ENCODE results near the gene DAND5.
A peak's percentile ranks its signal among the peaks of the same experiment; 100 is the strongest.

Gene DAND5

DNA sequence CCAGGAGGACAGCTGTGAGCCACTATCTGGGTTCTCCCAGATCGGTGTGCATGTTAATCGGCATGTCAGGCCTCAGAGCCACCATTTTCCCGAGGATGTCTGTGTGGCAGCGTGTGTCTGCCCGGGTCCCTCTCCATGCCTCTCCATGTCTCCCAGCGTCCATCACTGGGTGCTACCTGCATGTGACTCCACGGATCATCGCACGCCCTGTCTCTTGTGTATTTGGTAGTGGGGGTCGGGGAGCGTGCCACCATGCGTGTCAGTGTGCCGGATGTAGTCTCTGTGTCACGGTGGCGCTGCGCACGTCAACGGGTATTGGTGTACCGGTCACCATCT, 31.8 kb downstream of the DAND5 start:
- TF ChIP-seq, protein P1, sequence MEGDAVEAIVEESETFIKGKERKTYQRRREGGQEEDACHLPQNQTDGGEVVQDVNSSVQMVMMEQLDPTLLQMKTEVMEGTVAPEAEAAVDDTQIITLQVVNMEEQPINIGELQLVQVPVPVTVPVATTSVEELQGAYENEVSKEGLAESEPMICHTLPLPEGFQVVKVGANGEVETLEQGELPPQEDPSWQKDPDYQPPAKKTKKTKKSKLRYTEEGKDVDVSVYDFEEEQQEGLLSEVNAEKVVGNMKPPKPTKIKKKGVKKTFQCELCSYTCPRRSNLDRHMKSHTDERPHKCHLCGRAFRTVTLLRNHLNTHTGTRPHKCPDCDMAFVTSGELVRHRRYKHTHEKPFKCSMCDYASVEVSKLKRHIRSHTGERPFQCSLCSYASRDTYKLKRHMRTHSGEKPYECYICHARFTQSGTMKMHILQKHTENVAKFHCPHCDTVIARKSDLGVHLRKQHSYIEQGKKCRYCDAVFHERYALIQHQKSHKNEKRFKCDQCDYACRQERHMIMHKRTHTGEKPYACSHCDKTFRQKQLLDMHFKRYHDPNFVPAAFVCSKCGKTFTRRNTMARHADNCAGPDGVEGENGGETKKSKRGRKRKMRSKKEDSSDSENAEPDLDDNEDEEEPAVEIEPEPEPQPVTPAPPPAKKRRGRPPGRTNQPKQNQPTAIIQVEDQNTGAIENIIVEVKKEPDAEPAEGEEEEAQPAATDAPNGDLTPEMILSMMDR (IDR thresholded peaks at IDR 0.05; ENCODE audit: control insufficient read depth, extremely low read depth, insufficient read depth) = no peak
- peak overlapping the region; percentile 48 for H3K4me3 ChIP-seq (ENCODE audit: low read depth, low read length)
- no peak for DNase-seq (ENCODE audit: low read depth)

DNA sequence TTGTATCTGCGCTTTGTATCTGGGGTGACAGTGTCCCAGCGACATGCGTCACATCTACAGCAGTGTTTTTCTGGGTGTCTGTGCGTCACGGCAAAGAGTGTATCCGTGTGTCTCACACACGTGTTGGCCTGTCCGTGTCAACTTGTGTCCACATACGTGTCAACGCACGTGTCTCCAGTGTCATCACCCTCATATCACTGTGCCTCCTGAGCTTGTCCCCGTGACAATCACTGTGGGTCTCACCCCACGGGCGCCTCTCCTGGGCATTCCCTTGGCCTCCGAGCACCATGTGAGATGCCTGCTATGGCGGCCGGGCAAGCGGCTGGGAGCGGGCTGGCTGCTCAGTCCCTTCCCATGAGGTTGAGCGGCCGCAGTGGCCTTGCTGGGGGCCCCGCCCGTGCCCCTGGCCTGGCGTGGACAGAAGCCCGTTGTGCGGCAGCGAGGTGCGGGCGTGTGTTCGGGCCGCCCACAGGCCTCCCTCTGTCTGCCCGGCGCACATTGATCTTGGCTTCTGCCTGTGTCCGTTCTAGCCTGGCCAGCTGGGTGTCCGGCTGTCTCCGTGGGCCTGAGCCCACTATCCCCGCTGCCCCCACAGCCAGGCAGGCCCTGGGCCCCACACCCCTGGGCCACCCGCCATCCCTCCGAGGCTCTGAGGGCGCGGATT, 32.3 kb downstream of the DAND5 start:
- TF ChIP-seq, protein P1 (IDR thresholded peaks at IDR 0.05; ENCODE audit: control insufficient read depth, extremely low read depth, insufficient read depth) = no peak

DNA sequence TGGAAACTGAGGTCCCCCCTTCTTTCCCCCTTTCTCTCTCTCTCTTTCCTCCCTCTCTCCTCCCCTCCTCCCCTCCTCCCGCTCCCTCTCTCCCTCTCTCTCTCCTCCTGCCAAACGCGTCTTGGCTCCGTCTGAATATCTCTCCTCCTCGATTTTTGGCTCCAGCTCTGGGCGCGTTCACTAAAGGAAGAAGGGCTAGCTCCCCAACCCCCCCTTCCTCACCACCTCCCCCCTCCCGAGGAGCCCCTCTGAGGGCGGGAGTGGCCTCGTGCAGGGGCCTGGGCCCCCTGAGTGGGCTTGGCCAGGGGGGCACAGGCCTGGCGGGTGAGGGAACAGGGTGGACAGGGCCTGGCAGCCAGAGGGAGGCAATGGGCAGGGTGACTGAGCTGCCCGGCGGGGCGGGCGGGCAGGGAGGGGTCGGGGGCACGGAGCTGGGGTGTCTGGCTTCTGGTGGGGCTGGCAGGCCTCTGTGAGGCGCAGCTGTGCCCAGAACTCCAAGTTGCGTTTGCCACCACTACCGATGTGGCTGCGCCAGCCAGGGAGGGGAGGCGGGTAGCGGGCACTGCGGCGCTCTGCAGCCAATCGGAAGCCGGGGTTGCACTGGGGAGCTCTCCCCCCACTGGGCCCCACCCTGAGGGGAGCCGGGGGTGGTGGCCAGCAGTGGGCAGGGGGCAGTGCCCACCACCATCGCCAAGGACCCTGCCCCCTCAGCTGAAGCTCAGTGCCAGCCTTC, 33.0 kb downstream of the DAND5 start:
- H3K4me3 ChIP-seq (ENCODE audit: low read depth, low read length) = peak overlapping the region; percentile 48
- TF ChIP-seq, protein P1 (IDR thresholded peaks at IDR 0.05; ENCODE audit: control insufficient read depth, extremely low read depth, insufficient read depth) = no peak
- no peak for DNase-seq (ENCODE audit: low read depth)

More for the DNA sequence above, 32.3 kb downstream of the DAND5 start:
- peak overlapping the region; percentile 48 for H3K4me3 ChIP-seq (ENCODE audit: low read depth, low read length)
- no peak for DNase-seq (ENCODE audit: low read depth)

DNA sequence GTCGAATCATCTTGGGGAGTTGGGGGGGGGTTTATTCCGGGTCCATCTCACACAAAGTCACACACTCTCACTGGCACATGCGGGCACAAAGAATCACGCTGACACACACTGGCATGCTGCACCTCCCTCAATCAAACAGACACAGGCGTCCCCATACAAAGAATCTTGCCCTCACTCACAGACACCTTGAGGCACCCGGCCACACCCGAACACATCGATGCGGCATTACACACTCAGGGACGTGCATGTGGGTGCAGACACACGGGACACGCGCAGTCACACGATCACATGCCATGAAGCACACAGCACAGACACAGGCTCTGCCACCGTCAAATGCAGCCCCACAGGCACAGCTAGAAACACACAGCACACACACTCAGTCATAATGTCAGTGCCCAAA, 33.7 kb downstream of the DAND5 start:
- DNase-seq (ENCODE audit: low read depth) = no peak
- peak overlapping the region; percentile 48 for H3K4me3 ChIP-seq (ENCODE audit: low read depth, low read length)
- TF ChIP-seq, protein P1 (IDR thresholded peaks at IDR 0.05; ENCODE audit: control insufficient read depth, extremely low read depth, insufficient read depth) = no peak

DNA sequence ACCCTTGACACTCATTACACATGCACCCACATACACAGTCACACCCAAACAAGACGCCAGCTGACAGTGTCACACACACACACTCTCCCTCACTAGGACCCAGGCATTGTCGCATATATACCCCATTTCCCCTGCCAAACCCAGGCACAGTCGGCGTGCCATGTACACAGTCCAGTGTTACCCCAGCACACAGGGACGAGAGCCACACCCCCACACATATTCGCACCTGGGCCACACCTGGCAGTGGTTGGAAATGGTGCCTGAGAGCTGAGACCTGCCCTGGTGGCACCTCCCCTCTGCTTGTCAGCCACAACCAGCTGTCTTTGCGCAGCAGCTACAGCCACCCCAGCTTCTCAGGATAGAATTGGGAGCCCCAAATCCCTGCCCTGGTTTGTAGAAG, 34.9 kb downstream of the DAND5 start:
- DNase-seq (ENCODE audit: low read depth) = no peak
- TF ChIP-seq, protein P1 (IDR thresholded peaks at IDR 0.05; ENCODE audit: control insufficient read depth, extremely low read depth, insufficient read depth) = no peak
- no peak overlapping the region for H3K4me3 ChIP-seq (ENCODE audit: low read depth, low read length)

DNA sequence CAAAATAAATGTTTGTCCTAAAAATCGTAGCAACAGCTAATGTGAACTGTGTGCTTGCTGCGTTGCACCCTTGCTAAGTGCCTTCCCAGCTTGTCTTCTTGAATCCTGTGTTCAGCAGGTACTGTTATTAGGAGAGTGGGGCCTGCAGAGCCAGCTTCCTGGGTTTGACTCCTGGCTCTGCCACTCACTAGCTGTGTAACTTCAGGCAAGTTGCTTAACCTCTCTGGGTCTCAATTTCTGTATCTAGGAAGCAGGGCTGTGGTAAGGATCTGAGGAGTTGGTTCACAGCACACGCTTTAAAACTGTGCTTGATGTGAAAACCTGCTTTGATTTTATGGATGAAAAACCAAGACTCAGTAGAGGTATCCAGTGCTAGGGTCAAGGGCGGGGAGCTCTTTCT, 35.9 kb downstream of the DAND5 start:
- TF ChIP-seq, protein P1 (IDR thresholded peaks at IDR 0.05; ENCODE audit: control insufficient read depth, extremely low read depth, insufficient read depth) = no peak
- DNase-seq (ENCODE audit: low read depth) = no peak
- no peak overlapping the region for H3K4me3 ChIP-seq (ENCODE audit: low read depth, low read length)
